Gastrocnemius medialis (tissue), 4 donors: ENCODE results near the gene MTMR12. TPM values are rescaled to one million over a fixed set of nuclear protein-coding genes. Genes with fewer than 3 reads are reported as not detected.
"Not testable (repeated sequence)": the region's sequence is repeated elsewhere in the genome, so short reads cannot be mapped to it uniquely, and the experiment has no call there.

Experiments used
- ATAC-seq, 2 donors: fragments of 150-250 bp; one replicate each; pipeline ENCODE4 v1.9.1; 2016
- DNase-seq, 2 donors: peaks; one replicate each; pipeline ENCODE4 v3.0.0-alpha.2; 2019
- H3K27ac ChIP-seq, 4 donors: fragments of 200-600 bp; sonication (generic); 1 replicate in 1 of 4; 2 replicates in 3 of 4; pipeline ENCODE4 v1.5.1; 2016 to 2018; ENCODE audit warnings: mild to moderate bottlenecking in 2 of 4, moderate library complexity in 1 of 4
- H3K27me3 ChIP-seq, 3 donors: fragments of 200-600 bp; sonication (generic) in 2 of 3; 1 replicate in 1 of 3; 2 replicates in 2 of 3; pipeline versions ENCODE4 v1.5.1 to v1.6.0; 2016 to 2019; ENCODE audit warnings: mild to moderate bottlenecking in 1 of 3, moderate library complexity in 1 of 3
- H3K36me3 ChIP-seq, 2 donors: fragments of 200-600 bp; sonication (generic) in 1 of 2; one replicate each; pipeline ENCODE4 v1.5.1; 2017 to 2018
- H3K4me1 ChIP-seq, 2 donors: fragments of 200-600 bp; sonication (generic) in 1 of 2; one replicate each; pipeline ENCODE4 v1.5.1; 2016 to 2017; ENCODE audit warnings: mild to moderate bottlenecking in 2 of 2
- H3K4me3 ChIP-seq, 4 donors: fragments of 200-600 bp; sonication (generic) in 3 of 4; 1 replicate in 1 of 4; 2 replicates in 3 of 4; pipeline ENCODE4 v1.5.1; 2016 to 2019; ENCODE audit warnings: mild to moderate bottlenecking in 2 of 4
- H3K9me3 ChIP-seq, 3 donors: fragments of 200-600 bp; sonication (generic) in 2 of 3; 1 replicate in 1 of 3; 2 replicates in 2 of 3; pipeline ENCODE4 v1.5.1; 2016 to 2019
- POLR2A ChIP-seq, 2 donors: fragments of 450-650 bp; IDR thresholded peaks; one replicate each; pipeline ENCODE4 v1.6.1; 2017; ENCODE audit warnings: antibody characterized with exemption in 2 of 2, mild to moderate bottlenecking in 2 of 2, moderate library complexity in 2 of 2
- in situ Hi-C, 4 donors: fragments of 200-750 bp; cut with MboI; loops; one replicate each; pipeline versions ENCODE4 v1.15.0 to v1.8.0; 2017; ENCODE audit warnings: low sequenced_read_pairs in 4 of 4
- intact Hi-C: fragments of 100-400 bp; cut with DNase I; formaldehyde crosslinking; loops from one replicate; pipeline ENCODE4 v1.15.1; 2023; ENCODE audit warnings: low total_unique reads
- total RNA-seq, 4 donors: library from RNA; depleted of rRNA; stranded (reverse); fragments of >200 nt; gene quantifications; one replicate each; pipeline versions ENCODE4 v1.1.0 to v1.2.3, GENCODE V29; 2016
- TF ChIP-seq, protein P1 (sequence below), 5 experiments: fragments of 450-650 bp in 3 of 5; fragments of 200-600 bp in 2 of 5; sonication (generic) in 2 of 5; IDR thresholded peaks in 4 of 5; conservative IDR thresholded peaks in 1 of 5; 1 replicate in 4 of 5; 2 replicates in 1 of 5; pipeline ENCODE4 v1.5.1; 2016 to 2019; ENCODE audit warnings: antibody characterized with exemption in 5 of 5, mild to moderate bottlenecking in 3 of 5, moderate library complexity in 3 of 5

The MTMR12 gene
- total RNA-seq, 4 donors from 2014 or later = 6.4 to 11.5 (median 10.6) TPM

DNA sequence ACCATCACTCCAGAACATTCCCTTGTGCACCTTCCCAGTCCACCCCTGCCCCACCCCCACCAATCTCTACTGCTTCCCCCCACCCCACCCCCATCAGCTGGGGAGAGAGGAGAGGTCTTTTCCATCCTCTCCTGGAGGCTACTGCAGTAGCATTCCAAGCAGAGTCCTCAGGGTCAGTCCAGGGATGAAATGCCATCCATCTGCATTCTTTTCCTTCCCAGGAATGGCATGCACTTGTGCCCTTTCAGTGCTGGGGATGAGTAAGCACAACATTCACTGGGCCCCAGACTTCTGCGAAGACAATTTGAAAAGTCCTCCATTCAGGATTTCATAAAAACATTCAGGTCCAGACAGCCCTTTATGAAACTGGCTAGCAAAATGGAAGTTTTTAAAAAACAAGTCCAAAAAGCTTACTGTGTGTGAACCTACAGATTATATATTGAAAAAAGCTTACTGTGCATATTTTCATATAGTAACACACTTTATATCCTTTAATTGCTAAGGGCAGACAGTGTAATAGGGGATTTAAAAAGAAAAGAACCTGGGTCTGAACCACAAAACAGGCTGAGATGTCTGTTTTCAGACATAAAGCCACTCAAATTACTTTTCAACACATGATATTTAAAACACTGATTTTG is 88.6 kb downstream of the MTMR12 start:
- H3K36me3 ChIP-seq = no peaks in the 10 kb centered on the region

GRCh38 chr5:32222723-32223470 is 89.8 kb downstream of the MTMR12 start:
- in situ Hi-C loops (no loop called here), intact Hi-C loops (no loop called here)
- peak overlapping the region in 2 of 4 donors; percentile 27 to 37 for H3K27ac ChIP-seq
- no peaks in the 10 kb centered on the region for H3K36me3 ChIP-seq
- ATAC-seq = no peak
- H3K4me3 ChIP-seq = no peak overlapping the region
- no peaks in the 10 kb centered on the region for H3K27me3 ChIP-seq
- no peak for DNase-seq
- peaks cover 23 to 26% of the 10 kb centered on the region in 2 donors for H3K4me1 ChIP-seq
- TF ChIP-seq POLR2A (IDR thresholded peaks at IDR 0.05) = no peak
- TF ChIP-seq, protein P1, sequence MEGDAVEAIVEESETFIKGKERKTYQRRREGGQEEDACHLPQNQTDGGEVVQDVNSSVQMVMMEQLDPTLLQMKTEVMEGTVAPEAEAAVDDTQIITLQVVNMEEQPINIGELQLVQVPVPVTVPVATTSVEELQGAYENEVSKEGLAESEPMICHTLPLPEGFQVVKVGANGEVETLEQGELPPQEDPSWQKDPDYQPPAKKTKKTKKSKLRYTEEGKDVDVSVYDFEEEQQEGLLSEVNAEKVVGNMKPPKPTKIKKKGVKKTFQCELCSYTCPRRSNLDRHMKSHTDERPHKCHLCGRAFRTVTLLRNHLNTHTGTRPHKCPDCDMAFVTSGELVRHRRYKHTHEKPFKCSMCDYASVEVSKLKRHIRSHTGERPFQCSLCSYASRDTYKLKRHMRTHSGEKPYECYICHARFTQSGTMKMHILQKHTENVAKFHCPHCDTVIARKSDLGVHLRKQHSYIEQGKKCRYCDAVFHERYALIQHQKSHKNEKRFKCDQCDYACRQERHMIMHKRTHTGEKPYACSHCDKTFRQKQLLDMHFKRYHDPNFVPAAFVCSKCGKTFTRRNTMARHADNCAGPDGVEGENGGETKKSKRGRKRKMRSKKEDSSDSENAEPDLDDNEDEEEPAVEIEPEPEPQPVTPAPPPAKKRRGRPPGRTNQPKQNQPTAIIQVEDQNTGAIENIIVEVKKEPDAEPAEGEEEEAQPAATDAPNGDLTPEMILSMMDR (IDR thresholded peaks at IDR 0.05 in 4 of 5, conservative IDR thresholded peaks at IDR 0.05 in 1 of 5) = no peak
- no peaks in the 10 kb centered on the region for H3K9me3 ChIP-seq

More for the DNA sequence above, 88.6 kb downstream of the MTMR12 start:
- Histone ChIP-seq H3K9me3 (no peaks in the 10 kb centered on the region), H3K4me3 (no peak overlapping the region), H3K27me3 (no peaks in the 10 kb centered on the region), H3K4me1 (peaks cover 20 to 23% of the 10 kb centered on the region in 2 donors), H3K27ac (peak overlapping the region; percentile 77 to 94 (median 80))
- peak in 1 of 2 donors; percentile 65 for ATAC-seq
- in situ Hi-C loops (no loop called here), intact Hi-C loops (loop anchor here (2.0 kb wide), 1 partner anchor 49 kb away; the partner anchor contains the start of gene GOLPH3)
- no peak for TF ChIP-seq POLR2A (IDR thresholded peaks at IDR 0.05)
- TF ChIP-seq, protein P1 (IDR thresholded peaks at IDR 0.05 in 4 of 5, conservative IDR thresholded peaks at IDR 0.05 in 1 of 5) = no peak
- DNase-seq = peak in 1 of 2 donors; percentile 40

GRCh38 chr5:32217886-32218396 is 94.8 kb downstream of the MTMR12 start:
- no peak for TF ChIP-seq POLR2A (IDR thresholded peaks at IDR 0.05)
- TF ChIP-seq, protein P1 (IDR thresholded peaks at IDR 0.05 in 4 of 5, conservative IDR thresholded peaks at IDR 0.05 in 1 of 5) = no peak
- H3K36me3 ChIP-seq = no peaks in the 10 kb centered on the region
- no peaks in the 10 kb centered on the region for H3K27me3 ChIP-seq
- intact Hi-C loops = no loop called here
- ATAC-seq (peak; percentile 41 to 65), DNase-seq (peak in 1 of 2 donors; percentile 31)
- peaks cover 0 to 6% of the 10 kb centered on the region in 2 donors for H3K4me1 ChIP-seq
- in situ Hi-C loops = no loop called here
- no peak overlapping the region for H3K4me3 ChIP-seq
- H3K9me3 ChIP-seq = no peaks in the 10 kb centered on the region
- peak overlapping the region in 1 of 4 donors; percentile 52 for H3K27ac ChIP-seq

DNA sequence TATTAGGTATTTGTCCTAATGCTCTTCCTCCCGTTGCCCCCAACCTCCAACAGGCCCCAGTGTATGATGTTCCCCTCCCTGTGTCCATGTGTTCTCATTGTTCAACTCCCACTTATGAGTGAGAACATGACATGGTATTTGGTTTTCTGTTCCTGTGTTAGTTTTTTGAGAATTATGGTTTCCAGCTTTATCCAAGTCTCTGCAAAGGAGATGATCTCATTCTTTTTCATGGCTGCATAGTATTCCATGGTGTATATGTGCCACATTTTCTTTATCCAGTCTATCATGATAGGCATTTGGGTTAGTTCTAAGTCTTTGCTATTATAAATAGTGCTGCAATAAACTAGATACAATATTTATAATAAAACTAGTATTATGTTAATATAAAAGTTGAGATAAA is 98.4 kb downstream of the MTMR12 start:
- in situ Hi-C loops, H3K9me3 ChIP-seq, H3K27ac ChIP-seq, H3K4me3 ChIP-seq, H3K27me3 ChIP-seq, H3K4me1 ChIP-seq, H3K36me3 ChIP-seq, ATAC-seq, DNase-seq, intact Hi-C loops: not testable (repeated sequence)

DNA sequence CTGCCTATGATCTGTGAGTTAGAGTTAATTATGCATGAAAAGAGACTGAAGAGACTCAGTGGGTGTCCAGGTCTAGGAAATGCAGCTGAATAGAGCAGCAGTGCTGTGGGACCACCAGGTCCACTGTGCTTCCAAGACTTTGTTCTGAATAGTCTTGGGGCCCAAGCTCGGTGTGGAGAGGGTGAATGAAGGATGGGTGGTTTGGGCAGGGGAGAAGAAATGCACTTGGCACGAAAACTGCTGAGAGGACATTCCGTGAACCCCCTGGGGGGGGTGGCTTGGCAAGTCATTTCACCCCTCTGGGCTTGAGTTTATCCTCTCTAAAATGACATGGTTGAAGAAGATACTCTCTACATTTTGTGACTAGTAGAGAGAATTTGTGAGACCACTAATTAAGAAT is 102.6 kb downstream of the MTMR12 start:
- no peaks in the 10 kb centered on the region for H3K4me1 ChIP-seq
- H3K36me3 ChIP-seq = no peaks in the 10 kb centered on the region
- no peak for ATAC-seq
- H3K9me3 ChIP-seq = no peaks in the 10 kb centered on the region
- no peak for DNase-seq
- no peak overlapping the region for H3K4me3 ChIP-seq
- H3K27ac ChIP-seq = no peak overlapping the region
- no peak for TF ChIP-seq POLR2A (IDR thresholded peaks at IDR 0.05)
- TF ChIP-seq, protein P1 (IDR thresholded peaks at IDR 0.05 in 4 of 5, conservative IDR thresholded peaks at IDR 0.05 in 1 of 5) = no peak
- H3K27me3 ChIP-seq = no peaks in the 10 kb centered on the region
- intact Hi-C loops = no loop called here
- in situ Hi-C loops = no loop called here

DNA sequence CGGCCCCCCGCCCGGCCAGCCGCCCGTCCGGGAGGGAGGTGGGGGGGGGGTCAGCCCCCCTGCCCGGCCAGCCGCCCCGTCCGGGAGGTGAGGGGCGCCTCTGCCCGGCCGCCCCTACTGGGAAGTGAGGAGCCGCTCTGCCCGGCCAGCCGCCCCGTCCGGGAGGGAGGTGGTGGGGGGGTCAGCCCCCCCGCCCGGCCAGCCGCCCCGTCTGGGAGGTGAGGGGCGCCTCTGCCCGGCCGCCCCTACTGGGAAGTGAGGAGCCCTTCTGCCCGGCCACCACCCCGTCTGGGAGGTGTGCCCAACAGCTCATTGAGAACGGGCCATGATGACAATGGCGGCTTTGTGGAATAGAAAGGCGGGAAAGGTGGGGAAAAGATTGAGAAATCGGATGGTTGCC is 103.9 kb downstream of the MTMR12 start:
- H3K27me3 ChIP-seq, ATAC-seq, H3K9me3 ChIP-seq, in situ Hi-C loops, H3K4me1 ChIP-seq, intact Hi-C loops, H3K27ac ChIP-seq, DNase-seq, H3K36me3 ChIP-seq, H3K4me3 ChIP-seq: not testable (repeated sequence)
